ENCODE measurements around the gene ABCC1. TPM values are rescaled to one million over a fixed set of nuclear protein-coding genes. Genes with fewer than 3 reads are reported as not detected.

ABCC1 gene
- total RNA-seq, 1 experiment from 2014 or later: 16.1 TPM

DNA sequence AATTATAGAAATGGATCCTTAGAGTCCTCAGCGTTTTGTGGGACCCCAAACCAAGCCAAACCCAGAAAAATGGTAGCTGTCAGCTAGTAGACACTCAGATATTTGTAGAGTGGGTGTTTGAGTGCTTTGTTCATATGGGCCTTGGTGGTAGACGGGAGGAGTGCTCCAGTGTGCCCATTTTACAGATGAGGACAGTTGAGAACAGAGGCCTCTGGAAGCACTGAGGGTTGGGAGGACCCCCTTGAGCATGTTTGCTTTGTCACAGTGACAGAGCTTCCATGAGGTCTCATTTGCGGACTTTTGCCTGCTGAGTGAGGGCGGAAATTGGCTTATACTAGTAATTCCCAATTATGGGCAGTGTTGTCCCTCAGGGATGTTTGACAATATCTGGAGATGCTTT lies 162.2 kb downstream of the ABCC1 start:
- ChIA-PET CTCF (no interaction called here), POLR2A (ENCODE audit: unreplicated experiment) (no interaction called here)
- TF ChIP-seq EZH2 (IDR thresholded peaks at IDR 0.05; ENCODE audit: low read length, unreplicated experiment) (no peak), EZH2phosphoT487 (IDR thresholded peaks at IDR 0.05; ENCODE audit: borderline replicate concordance, low read length) (no peak)
- TF ChIP-seq, protein P1, sequence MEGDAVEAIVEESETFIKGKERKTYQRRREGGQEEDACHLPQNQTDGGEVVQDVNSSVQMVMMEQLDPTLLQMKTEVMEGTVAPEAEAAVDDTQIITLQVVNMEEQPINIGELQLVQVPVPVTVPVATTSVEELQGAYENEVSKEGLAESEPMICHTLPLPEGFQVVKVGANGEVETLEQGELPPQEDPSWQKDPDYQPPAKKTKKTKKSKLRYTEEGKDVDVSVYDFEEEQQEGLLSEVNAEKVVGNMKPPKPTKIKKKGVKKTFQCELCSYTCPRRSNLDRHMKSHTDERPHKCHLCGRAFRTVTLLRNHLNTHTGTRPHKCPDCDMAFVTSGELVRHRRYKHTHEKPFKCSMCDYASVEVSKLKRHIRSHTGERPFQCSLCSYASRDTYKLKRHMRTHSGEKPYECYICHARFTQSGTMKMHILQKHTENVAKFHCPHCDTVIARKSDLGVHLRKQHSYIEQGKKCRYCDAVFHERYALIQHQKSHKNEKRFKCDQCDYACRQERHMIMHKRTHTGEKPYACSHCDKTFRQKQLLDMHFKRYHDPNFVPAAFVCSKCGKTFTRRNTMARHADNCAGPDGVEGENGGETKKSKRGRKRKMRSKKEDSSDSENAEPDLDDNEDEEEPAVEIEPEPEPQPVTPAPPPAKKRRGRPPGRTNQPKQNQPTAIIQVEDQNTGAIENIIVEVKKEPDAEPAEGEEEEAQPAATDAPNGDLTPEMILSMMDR (conservative IDR thresholded peaks at IDR 0.05; ENCODE audit: low read depth, low read length): no peak
- Histone ChIP-seq H3K79me2 (ENCODE audit: low read length) (no peaks in the 10 kb centered on the region), H3K4me3 (ENCODE audit: low read length) (no peak overlapping the region), H4K20me1 (ENCODE audit: low read length) (no peaks in the 10 kb centered on the region), H3K9me2 (replicated peaks; ENCODE audit: low read length) (no peaks in the 10 kb centered on the region), H3K27me3 (ENCODE audit: low read length) (no peaks in the 10 kb centered on the region), H3K4me1 (ENCODE audit: insufficient read depth, low read length) (no peaks in the 10 kb centered on the region), H3K36me3 (ENCODE audit: low read depth, low read length) (peaks cover 9% of the 10 kb centered on the region), H3F3A (ENCODE audit: low read length, unreplicated experiment) (no peaks in the 10 kb centered on the region), H3K4me2 (ENCODE audit: low read length) (no peak overlapping the region), H3K9me3 (ENCODE audit: low read length) (no peaks in the 10 kb centered on the region), H3K27ac (ENCODE audit: low read length) (no peak overlapping the region), H2AFZ (ENCODE audit: low read length) (no peak overlapping the region), H3K9ac (ENCODE audit: low read length) (no peak overlapping the region)
- ATAC-seq (no peak), DNase-seq (no peak)
- intact Hi-C loops (cut with micrococcal nuclease): no loop called here
- no TSS peak for BruUV-seq (replicated peaks)

DNA sequence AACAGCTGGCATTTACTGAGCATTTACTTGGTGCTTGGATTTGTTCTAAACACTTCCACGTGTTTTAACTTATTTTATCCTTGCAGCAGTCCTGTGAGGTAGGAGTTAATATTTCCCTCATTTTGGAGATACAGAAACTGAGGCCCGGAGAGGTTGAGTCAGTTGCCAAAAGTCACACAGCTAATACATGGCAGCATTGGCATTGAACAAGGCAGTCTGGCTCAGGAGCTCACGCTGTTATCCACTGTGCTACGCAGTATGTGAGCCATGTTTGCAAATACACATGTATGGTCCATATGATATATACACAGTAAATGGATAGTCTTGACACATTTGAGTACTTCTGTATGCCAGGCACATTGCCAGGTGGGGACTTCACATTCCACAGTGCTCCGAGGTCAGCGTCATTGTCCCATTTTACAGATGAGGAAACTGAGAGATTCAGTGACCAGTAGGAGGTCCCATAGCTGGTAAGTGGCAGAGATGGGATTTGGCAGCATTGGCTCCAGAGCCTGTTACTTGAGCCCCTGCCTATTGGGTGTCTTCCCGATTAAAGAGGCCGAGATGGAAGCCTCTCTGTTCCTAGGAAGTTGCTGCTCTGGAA lies 163.1 kb downstream of the ABCC1 start:
- Histone ChIP-seq H3K79me2 (ENCODE audit: low read length) (no peaks in the 10 kb centered on the region), H3K36me3 (ENCODE audit: low read depth, low read length) (peaks cover 16% of the 10 kb centered on the region), H3K9me3 (ENCODE audit: low read length) (no peaks in the 10 kb centered on the region), H3K9me2 (replicated peaks; ENCODE audit: low read length) (no peaks in the 10 kb centered on the region), H3K4me3 (ENCODE audit: low read length) (no peak overlapping the region), H3K9ac (ENCODE audit: low read length) (no peak overlapping the region), H3K27ac (ENCODE audit: low read length) (no peak overlapping the region), H3K4me1 (ENCODE audit: insufficient read depth, low read length) (no peaks in the 10 kb centered on the region), H3K27me3 (ENCODE audit: low read length) (no peaks in the 10 kb centered on the region), H2AFZ (ENCODE audit: low read length) (no peak overlapping the region), H4K20me1 (ENCODE audit: low read length) (no peaks in the 10 kb centered on the region), H3K4me2 (ENCODE audit: low read length) (no peak overlapping the region), H3F3A (ENCODE audit: low read length, unreplicated experiment) (no peaks in the 10 kb centered on the region)
- TF ChIP-seq EZH2 (IDR thresholded peaks at IDR 0.05; ENCODE audit: low read length, unreplicated experiment) (no peak), EZH2phosphoT487 (IDR thresholded peaks at IDR 0.05; ENCODE audit: borderline replicate concordance, low read length) (no peak)
- TF ChIP-seq, protein P1 (conservative IDR thresholded peaks at IDR 0.05; ENCODE audit: low read depth, low read length): no peak
- intact Hi-C loops (cut with micrococcal nuclease): no loop called here
- ChIA-PET CTCF (no interaction called here), POLR2A (ENCODE audit: unreplicated experiment) (no interaction called here)
- DNase-seq: no peak
- no TSS peak for BruUV-seq (replicated peaks)
- no peak for ATAC-seq

DNA sequence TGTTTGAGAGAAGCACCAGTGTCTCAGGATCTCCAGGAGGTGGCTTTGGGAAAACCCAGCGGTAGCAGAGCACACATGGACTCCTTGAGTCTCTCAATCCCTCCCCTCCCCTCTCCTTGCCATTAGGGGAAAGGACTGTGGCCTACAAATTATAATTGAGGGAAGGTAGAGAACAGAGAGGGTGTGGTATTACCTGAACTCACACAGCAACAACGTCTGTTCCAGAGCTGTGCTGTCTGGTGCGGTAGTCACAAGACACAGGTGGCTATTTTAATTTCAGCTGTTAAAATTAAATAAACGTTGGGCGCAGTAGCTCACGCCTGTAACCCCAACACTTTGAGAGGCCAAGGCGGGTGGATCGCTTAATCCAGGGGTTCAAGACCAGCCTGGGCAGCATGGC lies 163.7 kb downstream of the ABCC1 start:
- Histone ChIP-seq H3K9me3 (ENCODE audit: low read length) (no peaks in the 10 kb centered on the region), H3K9ac (ENCODE audit: low read length) (no peak overlapping the region), H4K20me1 (ENCODE audit: low read length) (no peaks in the 10 kb centered on the region), H3F3A (ENCODE audit: low read length, unreplicated experiment) (no peaks in the 10 kb centered on the region), H3K27me3 (ENCODE audit: low read length) (no peaks in the 10 kb centered on the region), H3K36me3 (ENCODE audit: low read depth, low read length) (peaks cover 21% of the 10 kb centered on the region), H2AFZ (ENCODE audit: low read length) (no peak overlapping the region), H3K27ac (ENCODE audit: low read length) (no peak overlapping the region), H3K4me3 (ENCODE audit: low read length) (no peak overlapping the region), H3K4me1 (ENCODE audit: insufficient read depth, low read length) (no peaks in the 10 kb centered on the region), H3K9me2 (replicated peaks; ENCODE audit: low read length) (no peaks in the 10 kb centered on the region), H3K4me2 (ENCODE audit: low read length) (no peak overlapping the region), H3K79me2 (ENCODE audit: low read length) (no peaks in the 10 kb centered on the region)
- no peak for ATAC-seq
- DNase-seq: no peak
- intact Hi-C loops (cut with micrococcal nuclease): no loop called here
- no TSS peak for BruUV-seq (replicated peaks)
- CTCF ChIA-PET: no interaction called here
- TF ChIP-seq EZH2phosphoT487 (IDR thresholded peaks at IDR 0.05; ENCODE audit: borderline replicate concordance, low read length): no peak
- TF ChIP-seq, protein P1 (conservative IDR thresholded peaks at IDR 0.05; ENCODE audit: low read depth, low read length): no peak
- TF ChIP-seq EZH2 (IDR thresholded peaks at IDR 0.05; ENCODE audit: low read length, unreplicated experiment): no peak
- POLR2A ChIA-PET (ENCODE audit: unreplicated experiment): no interaction called here

All from PC-3 (cell line).